Mononuclear cell (primary cell): ENCODE data around the gene RRBP1. TPM values are rescaled to one million over a fixed set of nuclear protein-coding genes. Genes with fewer than 3 reads are reported as not detected.
"Not testable (repeated sequence)": the region's sequence is repeated elsewhere in the genome, so short reads cannot be mapped to it uniquely, and the experiment has no call there.

Experiments
- H3K27me3 ChIP-seq: 2 replicates; pipeline ENCODE4 v1.6.0; 2011; ENCODE audit warnings: low read length, control low read depth; ENCODE audit not compliant: insufficient read depth
- H3K4me1 ChIP-seq: 2 replicates; pipeline ENCODE4 v1.5.1; 2011; ENCODE audit warnings: mild to moderate bottlenecking, low read length, control low read depth; ENCODE audit not compliant: insufficient read depth
- H3K4me3 ChIP-seq: 2 replicates; pipeline ENCODE4 v1.5.1; 2011; ENCODE audit warnings: mild to moderate bottlenecking, low read length, moderate library complexity
- H3K9me3 ChIP-seq: 2 replicates; pipeline ENCODE4 v1.5.1; 2011; ENCODE audit warnings: low read depth, mild to moderate bottlenecking, control low read depth, low read length
- total RNA-seq: library from RNA; depleted of rRNA; stranded (reverse); fragments of >200 nt; gene quantifications from one replicate; pipeline ENCODE4 v1.2.3, GENCODE V29; 2012

RRBP1 gene
- total RNA-seq, 1 donor = 16.4 TPM

DNA sequence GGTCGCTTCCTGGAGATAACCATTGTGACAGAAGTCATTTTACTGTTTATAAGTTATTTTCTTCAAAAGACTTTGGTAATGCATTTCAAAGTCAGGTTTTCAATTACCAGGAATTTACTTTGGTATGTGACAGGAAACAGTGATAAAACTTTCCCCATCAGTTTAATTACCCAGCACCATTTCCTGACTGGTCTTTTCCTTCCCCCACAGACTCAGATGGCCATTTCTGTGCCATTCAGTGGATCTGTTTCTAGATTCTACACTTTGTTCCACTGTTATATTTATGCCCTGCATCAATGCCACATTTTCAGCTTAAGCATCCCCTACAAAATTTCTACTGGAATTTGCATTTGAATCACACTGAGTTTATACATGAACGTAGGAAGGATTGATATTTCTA, 16.3 kb downstream of the RRBP1 start:
- Histone ChIP-seq H3K9me3 (no peaks in the 10 kb centered on the region), H3K4me3 (no peak overlapping the region), H3K27me3 (no peaks in the 10 kb centered on the region), H3K4me1 (peaks cover 33% of the 10 kb centered on the region)

DNA sequence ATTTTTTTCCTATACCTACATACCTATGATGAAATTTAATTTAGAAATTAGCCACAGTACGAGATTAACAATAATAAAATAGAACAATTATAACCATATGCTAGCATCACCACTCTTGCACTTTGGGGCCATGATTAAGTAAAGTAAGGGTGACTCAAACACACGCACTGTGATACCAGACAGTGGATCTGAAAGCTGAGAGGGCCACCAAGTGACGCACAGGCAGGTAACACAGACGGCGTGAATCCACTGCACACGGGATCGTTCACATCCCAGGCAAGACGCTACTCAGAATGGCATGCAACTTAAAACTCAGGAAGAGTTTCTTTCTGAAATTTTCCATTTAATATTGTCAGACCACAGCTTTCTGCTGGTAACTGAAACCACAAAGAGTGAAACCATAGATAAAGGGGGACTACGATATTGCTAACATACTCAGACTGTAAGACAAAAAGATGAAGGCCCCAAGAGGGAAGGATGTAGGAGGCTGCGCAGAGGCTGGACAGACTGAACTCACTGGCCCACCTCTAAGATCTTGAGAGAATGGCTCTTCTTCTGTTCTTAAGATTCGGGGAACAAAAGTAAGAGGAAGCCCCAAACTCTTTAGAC, 17.9 kb downstream of the RRBP1 start:
- Histone ChIP-seq H3K4me1 (peaks cover 29% of the 10 kb centered on the region), H3K9me3 (no peaks in the 10 kb centered on the region), H3K27me3 (no peaks in the 10 kb centered on the region), H3K4me3 (no peak overlapping the region)

DNA sequence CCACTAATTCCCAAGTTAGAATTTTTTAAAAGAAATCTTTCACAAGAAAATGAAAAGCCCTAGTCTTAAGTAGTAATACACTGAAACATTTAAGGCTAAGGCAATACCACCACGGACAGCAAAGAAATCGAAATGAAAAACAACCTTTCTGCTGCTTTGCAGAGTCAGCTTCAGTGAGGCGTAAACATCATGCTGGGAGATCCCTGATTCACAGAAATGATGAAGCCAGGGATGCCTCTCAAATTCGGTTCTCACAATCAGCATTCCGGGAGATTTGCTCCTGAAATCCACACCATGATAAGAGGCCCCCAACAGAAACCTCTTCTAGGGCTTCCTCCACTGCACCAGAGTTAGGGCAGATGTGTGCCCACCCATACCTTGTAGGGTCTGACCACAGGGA, 18.6 kb downstream of the RRBP1 start:
- no peak overlapping the region for H3K4me3 ChIP-seq
- no peaks in the 10 kb centered on the region for H3K9me3 ChIP-seq
- H3K4me1 ChIP-seq = peaks cover 29% of the 10 kb centered on the region
- H3K27me3 ChIP-seq = no peaks in the 10 kb centered on the region

DNA sequence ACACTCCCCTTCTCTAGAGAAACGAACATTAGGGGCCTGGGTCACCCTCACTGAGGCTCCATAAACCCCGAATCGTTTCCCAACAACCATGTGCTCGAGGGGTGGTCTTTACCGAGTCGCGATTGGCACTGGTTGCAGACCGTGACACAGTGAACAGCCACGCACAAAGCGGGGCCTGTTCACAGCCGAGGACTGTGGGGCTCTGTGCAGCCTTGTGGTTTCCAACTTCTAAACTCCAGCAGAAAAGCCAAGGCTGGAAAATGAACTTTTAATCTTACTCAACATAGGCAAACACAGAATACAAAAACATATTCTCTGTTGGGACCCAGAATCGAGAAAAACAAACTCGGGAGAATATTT, 19.0 kb downstream of the RRBP1 start:
- Histone ChIP-seq H3K4me1 (peaks cover 29% of the 10 kb centered on the region), H3K9me3 (no peaks in the 10 kb centered on the region), H3K27me3 (no peaks in the 10 kb centered on the region), H3K4me3 (no peak overlapping the region)

GRCh38 chr20:17662333-17663039, 19.6 kb downstream of the RRBP1 start:
- Histone ChIP-seq H3K4me3 (no peak overlapping the region), H3K4me1 (peaks cover 29% of the 10 kb centered on the region), H3K9me3 (no peaks in the 10 kb centered on the region), H3K27me3 (no peaks in the 10 kb centered on the region)

GRCh38 chr20:17661121-17661744, 20.8 kb downstream of the RRBP1 start:
- Histone ChIP-seq H3K4me3 (no peak overlapping the region), H3K9me3 (no peaks in the 10 kb centered on the region), H3K27me3 (no peaks in the 10 kb centered on the region), H3K4me1 (peaks cover 29% of the 10 kb centered on the region)

DNA sequence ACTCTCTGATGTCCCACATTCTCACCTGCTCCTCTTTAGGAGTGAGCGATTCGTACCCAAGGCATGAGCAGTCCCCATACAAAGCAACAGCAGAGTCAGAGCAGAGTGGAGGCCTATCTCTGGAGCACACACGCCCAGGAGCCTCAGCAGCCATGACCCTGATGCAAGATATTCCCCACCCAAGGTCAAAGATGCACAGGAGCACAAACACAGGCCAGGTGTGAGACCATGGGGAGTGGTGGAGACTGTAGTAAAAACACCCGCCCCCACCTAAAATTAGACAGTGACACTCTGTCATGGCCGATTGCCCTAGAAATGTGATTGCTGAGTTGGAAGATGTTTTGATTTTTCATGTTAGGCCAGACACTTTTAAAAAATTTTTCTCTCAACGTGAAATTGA, 21.4 kb downstream of the RRBP1 start:
- Histone ChIP-seq H3K4me1 (peaks cover 23% of the 10 kb centered on the region), H3K9me3 (no peaks in the 10 kb centered on the region)

GRCh38 chr20:17659801-17660200, 22.2 kb downstream of the RRBP1 start:
- Histone ChIP-seq H3K27me3 (no peaks in the 10 kb centered on the region), H3K4me1 (peaks cover 17% of the 10 kb centered on the region), H3K4me3 (no peak overlapping the region), H3K9me3 (no peaks in the 10 kb centered on the region)

More for the DNA sequence above, 21.4 kb downstream of the RRBP1 start:
- Histone ChIP-seq H3K4me3 (no peak overlapping the region), H3K27me3 (no peaks in the 10 kb centered on the region)

- not testable (repeated sequence) for H3K4me3 ChIP-seq, H3K27me3 ChIP-seq, H3K9me3 ChIP-seq
- peaks cover 13% of the 10 kb centered on the region for H3K4me1 ChIP-seq
These were observed 22.7 kb downstream of the RRBP1 start for GRCh38 chr20:17659344-17659743.

DNA sequence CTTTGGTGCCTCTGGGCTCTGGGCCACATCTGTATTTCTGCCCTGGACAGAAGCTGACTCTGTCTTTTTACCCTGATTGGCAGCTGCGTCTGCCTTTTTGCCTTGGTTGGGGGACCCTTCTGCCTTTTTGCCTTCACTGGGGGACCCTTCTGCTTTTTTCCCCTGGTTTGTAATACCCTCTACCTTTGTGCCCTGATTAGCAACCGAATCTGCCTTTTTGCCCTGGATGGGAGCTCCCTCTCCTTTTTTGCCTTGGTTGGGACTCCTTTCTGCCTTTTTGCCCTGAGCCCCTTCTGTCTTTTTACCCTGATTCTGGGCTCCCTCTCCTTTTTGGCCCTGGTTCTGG, 23.4 kb downstream of the RRBP1 start:
- Histone ChIP-seq H3K9me3 (no peaks in the 10 kb centered on the region), H3K4me3 (no peak overlapping the region), H3K4me1 (peaks cover 8% of the 10 kb centered on the region), H3K27me3 (no peaks in the 10 kb centered on the region)

- H3K4me3 ChIP-seq = no peak overlapping the region
- H3K4me1 ChIP-seq = peaks cover 8% of the 10 kb centered on the region
- no peaks in the 10 kb centered on the region for H3K9me3 ChIP-seq
- no peaks in the 10 kb centered on the region for H3K27me3 ChIP-seq
These were observed 24.0 kb downstream of the RRBP1 start for GRCh38 chr20:17657898-17658647.

GRCh38 chr20:17657079-17657825, 24.8 kb downstream of the RRBP1 start:
- Histone ChIP-seq H3K4me1 (peaks cover under 1% of the 10 kb centered on the region), H3K27me3 (no peaks in the 10 kb centered on the region), H3K4me3 (no peak overlapping the region), H3K9me3 (no peaks in the 10 kb centered on the region)

- Histone ChIP-seq H3K27me3 (no peaks in the 10 kb centered on the region), H3K9me3 (no peaks in the 10 kb centered on the region), H3K4me3 (no peak overlapping the region), H3K4me1 (peaks cover 1% of the 10 kb centered on the region)
These were observed 26.1 kb downstream of the RRBP1 start for GRCh38 chr20:17655865-17656479.

GRCh38 chr20:17655286-17655651, 26.8 kb downstream of the RRBP1 start:
- Histone ChIP-seq H3K4me1 (peaks cover 8% of the 10 kb centered on the region), H3K4me3 (no peak overlapping the region), H3K9me3 (no peaks in the 10 kb centered on the region), H3K27me3 (no peaks in the 10 kb centered on the region)
